HG02623 (cell line): ENCODE data around the gene TSPAN14.
A peak's percentile ranks its signal among the peaks of the same experiment; 100 is the strongest.
"Not testable (repeated sequence)": the region's sequence is repeated elsewhere in the genome, so short reads cannot be mapped to it uniquely, and the experiment has no call there.

Experiments
- ATAC-seq: cut with Tn5 transposase; IDR thresholded peaks from one replicate; pipeline ENCODE4 v1.9.1; 2021; ENCODE audit warnings: moderate library complexity; ENCODE audit not compliant: unreplicated experiment

The TSPAN14 gene

DNA sequence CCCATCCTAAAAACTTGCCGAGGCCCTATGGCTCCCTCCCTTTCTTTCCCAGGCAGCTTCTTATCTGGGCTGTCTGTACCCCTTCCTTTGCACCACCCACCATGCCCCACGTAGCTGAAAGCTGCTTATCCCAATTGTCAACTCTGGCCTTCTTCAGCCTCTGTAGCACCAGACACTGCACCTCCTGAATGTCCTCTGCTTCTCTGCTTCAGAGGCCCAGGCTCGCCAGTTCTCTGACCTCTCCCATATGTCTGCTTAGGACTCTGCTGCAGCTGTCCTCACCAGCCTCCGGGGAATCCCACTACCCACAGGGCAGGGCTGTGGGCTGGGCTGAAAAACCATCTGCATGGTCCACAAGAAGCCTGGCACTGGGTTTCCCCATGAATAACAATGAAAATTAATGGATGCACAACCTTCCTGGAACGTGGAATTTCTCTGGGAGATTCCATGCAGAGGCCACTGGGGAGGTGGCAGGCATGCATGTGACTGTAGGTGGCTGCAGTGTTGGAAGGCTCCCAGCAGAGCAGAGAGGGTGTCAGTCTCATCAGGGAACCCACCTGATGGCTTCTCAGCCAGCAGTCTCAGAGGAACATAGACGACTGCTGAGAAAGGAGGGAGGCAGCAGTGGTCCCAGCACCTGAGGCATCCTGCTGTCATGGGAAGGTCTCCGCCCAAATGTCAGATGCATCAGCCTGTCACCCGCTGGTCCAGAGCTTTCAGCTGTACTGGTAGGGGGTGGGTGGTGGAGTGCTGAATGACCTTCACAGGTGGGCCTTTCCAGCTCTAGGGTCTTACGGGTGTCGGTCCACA is 66.8 kb downstream of the TSPAN14 start:
- ATAC-seq: no peak

GRCh38 chr10:80522756-80523363 is 68.8 kb downstream of the TSPAN14 start:
- no peak for ATAC-seq

DNA sequence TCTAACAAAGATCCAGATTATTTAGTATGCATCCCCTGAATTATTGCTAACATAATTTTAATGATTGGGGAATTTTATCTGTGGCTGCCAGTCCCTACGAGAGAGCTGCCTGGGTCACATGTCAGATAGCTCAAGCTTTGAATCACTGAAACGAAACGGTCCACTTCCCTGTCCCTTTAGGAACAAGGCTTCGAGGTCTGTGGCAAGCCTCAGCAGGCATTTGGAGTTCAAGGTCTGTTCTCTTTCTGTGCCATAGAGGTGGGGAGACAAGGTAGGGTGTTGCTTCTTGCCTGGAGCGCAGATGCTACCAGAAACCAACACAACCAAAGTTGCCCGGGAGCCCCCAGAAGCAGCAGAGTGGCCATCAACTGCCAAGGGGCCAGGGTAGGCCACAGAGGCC is 69.7 kb downstream of the TSPAN14 start:
- ATAC-seq: no peak

DNA sequence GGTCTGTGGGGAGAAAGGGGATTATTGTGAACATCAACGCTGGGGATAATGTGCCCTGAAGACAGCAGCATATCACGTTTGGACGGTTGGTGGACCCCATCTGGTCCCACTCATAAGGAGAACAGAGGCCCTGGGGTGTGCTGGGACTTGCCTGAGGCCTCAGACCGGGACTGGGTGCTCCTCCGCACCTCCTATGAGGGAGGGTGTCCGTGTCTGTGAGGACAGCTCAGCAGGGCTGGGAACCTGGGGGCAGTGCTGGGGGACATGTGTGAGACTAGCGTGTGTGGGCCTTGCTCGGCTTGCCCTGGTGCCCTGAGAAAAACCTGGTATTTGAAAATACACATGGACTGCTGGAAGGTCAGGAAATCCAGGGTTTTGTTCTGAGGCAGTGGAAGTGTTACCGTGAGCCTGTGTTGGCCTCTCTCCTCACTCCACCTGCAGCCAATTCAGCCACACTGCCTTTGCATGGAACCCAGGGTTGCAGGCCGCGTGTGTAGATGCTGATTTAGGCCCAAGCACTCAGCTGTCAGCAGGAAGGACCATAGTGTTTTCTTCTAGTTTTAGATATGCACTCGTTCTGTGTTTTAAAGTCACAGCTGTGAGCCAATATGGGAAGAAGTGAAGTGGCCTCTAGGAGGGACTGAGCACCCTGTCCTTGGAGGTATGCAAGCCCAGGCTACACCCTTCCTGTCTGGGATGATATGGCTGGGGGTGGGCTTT is 70.2 kb downstream of the TSPAN14 start:
- ATAC-seq: no peak

DNA sequence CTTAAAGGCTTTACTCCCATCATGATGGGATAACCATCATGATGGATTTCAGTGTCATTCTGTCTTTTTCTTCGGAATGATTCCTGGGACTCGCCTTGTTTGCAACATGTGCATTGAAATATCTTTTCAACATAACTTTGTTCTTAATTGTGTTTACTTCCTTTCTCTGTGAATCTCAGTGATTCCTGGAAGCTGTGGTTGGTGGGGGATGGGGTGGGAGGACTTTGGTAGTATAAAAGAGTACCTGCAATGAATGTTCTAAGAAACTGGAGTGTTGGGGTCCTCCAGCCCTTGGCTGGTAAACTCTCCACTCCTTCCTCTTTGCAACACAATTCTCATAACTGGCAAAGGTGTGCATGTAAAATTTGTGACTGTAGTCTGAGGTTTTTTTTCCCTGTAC is 72.1 kb downstream of the TSPAN14 start:
- no peak for ATAC-seq

GRCh38 chr10:80526742-80527141 is 72.6 kb downstream of the TSPAN14 start:
- no peak for ATAC-seq

GRCh38 chr10:80528185-80528700 is 74.1 kb downstream of the TSPAN14 start:
- no peak for ATAC-seq

GRCh38 chr10:80528901-80529300 is 74.8 kb downstream of the TSPAN14 start:
- ATAC-seq: no peak

- ATAC-seq: no peak
Measured at GRCh38 chr10:80529604-80530003, 75.5 kb downstream of the TSPAN14 start.

DNA sequence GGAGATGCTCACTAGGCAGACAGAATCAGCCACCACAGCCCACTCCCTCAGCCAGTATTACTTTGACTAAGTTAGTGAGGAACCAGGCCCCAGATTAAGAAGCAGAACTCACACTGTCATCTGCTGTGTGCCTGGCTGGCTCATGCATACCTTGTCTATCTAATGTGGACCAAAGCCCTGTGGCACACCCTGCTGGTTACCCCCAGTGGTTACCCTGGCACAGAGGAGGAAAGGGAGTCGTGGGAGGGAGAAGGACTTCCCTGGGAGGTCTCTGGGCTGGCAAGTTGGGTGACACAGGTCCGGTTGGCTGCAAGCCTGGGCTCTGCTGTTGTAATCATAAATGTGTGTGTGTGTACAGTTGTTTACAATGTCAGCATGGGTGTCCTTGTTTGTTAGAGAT is 76.1 kb downstream of the TSPAN14 start:
- peak; percentile 52 for ATAC-seq

DNA sequence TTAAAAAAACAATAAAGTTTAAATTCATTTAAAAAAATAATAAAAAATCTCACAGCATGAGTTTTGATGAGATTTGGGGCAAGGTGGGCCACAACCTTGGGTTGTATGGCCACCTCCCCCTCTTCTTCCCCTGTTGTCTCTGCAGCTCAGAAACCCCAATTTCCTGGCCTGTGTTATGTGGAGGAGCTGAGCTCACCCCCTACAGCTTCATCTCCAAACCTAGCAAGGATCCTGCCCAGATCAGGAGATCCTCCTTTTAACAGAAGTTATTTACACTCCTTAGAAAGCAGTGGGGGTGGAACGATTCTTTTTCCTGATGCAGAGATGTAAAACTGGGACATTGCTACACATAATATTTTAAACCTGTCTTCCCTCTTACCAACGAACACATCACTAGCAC is 76.7 kb downstream of the TSPAN14 start:
- ATAC-seq: no peak

- no peak for ATAC-seq
Measured at GRCh38 chr10:80532571-80532970, 78.5 kb downstream of the TSPAN14 start.

DNA sequence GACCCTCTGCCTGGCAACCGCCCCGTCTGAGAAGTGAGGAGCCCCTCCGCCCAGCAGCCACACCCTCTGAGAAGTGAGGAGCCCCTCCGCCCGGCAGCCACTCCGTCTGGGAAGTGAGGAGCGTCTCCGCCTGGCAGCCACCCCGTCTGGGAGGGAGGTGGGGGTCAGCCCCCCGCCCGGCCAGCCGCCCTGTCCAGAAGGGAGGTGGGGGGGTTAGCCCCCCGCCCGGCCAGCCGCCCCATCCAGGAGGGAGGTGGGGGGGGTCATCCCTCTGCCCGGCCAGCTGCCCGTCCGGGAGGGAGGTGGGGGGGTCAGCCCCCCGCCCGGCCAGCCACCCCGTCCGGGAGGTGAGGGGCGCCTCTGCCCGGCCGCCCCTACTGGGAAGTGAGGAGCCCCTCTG is 79.9 kb downstream of the TSPAN14 start:
- not testable (repeated sequence) for ATAC-seq

DNA sequence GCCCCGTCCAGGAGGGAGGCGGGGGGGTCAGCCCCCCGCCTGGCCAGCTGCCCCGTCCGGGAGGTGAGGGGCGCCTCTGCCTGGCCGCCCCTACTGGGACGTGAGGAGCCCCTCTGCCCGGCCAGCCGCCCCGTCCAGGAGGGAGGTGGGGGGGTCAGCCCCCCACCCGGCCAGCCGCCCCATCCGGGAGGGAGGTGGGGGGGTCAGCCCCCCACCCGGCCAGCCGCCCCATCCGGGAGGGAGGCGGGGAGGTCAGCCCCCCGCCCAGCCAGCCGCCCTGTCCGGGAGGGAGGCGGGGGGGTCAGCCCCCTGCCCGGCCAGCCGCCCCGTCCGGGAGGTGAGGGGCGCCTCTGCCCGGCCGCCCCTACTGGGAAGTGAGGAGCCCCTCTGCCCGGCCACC is 80.5 kb downstream of the TSPAN14 start:
- not testable (repeated sequence) for ATAC-seq

GRCh38 chr10:80535671-80536360 is 81.7 kb downstream of the TSPAN14 start:
- ATAC-seq: peak; percentile 69

DNA sequence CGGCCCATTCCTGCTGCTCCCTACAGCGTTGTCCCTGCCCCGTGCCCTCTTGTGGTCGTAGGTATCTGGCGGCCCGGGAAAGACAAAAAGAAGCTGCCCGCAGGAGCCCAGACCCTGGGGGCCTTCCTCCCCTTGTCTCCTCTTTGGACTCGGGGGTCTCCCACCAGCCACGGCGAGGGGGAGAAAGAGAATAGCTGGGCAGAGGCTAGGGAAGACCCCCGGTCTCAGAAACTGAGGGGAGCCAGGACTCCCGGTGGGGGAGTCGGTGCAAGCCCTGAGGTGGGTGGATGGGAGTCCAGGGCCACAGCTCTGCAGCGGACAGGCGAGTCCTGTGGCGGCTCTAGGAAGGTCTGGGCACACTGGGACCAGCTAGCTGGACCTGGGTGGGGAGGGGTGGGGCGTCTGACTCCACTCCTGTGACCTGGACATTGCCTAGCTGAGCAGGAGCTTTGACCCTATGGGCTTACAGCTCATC is 82.3 kb downstream of the TSPAN14 start:
- ATAC-seq: no peak

- ATAC-seq: no peak
Measured at GRCh38 chr10:80537086-80537735, 83.1 kb downstream of the TSPAN14 start.

DNA sequence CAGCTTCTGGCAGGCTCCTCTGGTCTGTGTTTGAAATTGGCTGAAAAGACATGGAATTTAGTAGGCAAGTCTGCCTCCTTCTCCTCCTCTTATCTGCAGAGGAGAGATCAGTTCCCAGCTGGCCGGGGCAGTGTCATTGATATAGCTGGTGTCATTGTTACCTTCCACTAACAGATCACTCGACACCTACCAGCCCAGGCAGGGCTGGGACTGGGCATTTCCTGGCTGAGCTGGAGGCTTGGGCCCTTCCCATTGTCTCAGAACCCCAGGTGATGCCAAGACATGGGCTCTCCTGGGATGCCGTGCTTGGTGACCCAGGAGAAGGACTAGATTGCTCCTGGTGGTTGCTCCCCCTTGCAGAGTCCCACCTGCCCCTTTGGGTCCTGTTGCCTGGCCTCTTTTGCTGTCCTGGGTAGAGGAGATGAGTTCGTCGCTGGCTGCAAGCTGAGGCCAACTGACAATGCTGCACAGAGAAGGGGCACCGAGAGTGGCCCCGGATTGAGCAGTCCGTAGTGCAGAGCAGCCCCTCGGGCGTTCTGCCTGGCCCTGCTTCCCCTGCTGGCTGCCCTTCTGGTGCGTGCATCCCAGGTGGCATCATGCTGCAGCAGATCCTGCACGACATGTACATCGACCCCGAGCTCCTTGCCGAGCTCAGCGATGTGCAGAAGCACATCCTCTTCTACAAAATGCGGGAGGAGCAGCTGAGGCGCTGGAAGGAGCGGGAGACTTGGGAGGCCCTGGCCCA is 83.8 kb downstream of the TSPAN14 start, which contains the start of gene SH2D4B:
TSS of gene SH2D4B (plus strand) at position 167 of the 745 bp plus-strand sequence. CDS start at position 597, 430 bp downstream.
- no peak for ATAC-seq

- no peak for ATAC-seq
Measured at GRCh38 chr10:80538481-80539185, 84.5 kb downstream of the TSPAN14 start.
